SK-N-SH treated with all-trans-retinoic acid at 6 μM for 48 hours (cell line): Measurements from ENCODE around the gene CCNY.

ENCODE experiments used
- POU6F1 ChIP-seq: fragments of 250-450 bp; sonication (Bioruptor Pico); IDR thresholded peaks from 2 replicates; pipeline ENCODE4 v1.8.0; 2021; ENCODE audit warnings: low read depth, mild to moderate bottlenecking, moderate library complexity, borderline replicate concordance
- TCF4 ChIP-seq: fragments of 250-450 bp; sonication (Bioruptor Pico); IDR thresholded peaks from 2 replicates; pipeline ENCODE4 v1.8.0; 2021; ENCODE audit warnings: mild to moderate bottlenecking, moderate library complexity, borderline replicate concordance

GRCh38 chr10:35359056-35359455 lies 22.7 kb downstream of the CCNY start:
- no peak for TF ChIP-seq TCF4 (CRISPR knock-in tag)
- TF ChIP-seq POU6F1 (CRISPR knock-in tag), result no peak
